Muscle of leg (tissue), 11 donors: Measurements from ENCODE around the gene SORL1. TPM values are rescaled to one million over a fixed set of nuclear protein-coding genes. Genes with fewer than 3 reads are reported as not detected.
"Not testable (repeated sequence)": the region's sequence is repeated elsewhere in the genome, so short reads cannot be mapped to it uniquely, and the experiment has no call there.

Experiments
- DNase-seq: peaks from one replicate; pipeline ENCODE4 v3.0.0; 2013
- H3K27ac ChIP-seq: one replicate; pipeline ENCODE4 v1.5.1; 2013; ENCODE audit warnings: mild to moderate bottlenecking, low read length, control low read depth
- H3K27me3 ChIP-seq: one replicate; pipeline ENCODE4 v1.6.1; 2013; ENCODE audit warnings: low read length; ENCODE audit not compliant: control insufficient read depth, insufficient read depth
- H3K36me3 ChIP-seq: one replicate; pipeline ENCODE4 v1.6.1; 2013; ENCODE audit warnings: low read length; ENCODE audit not compliant: control insufficient read depth, insufficient read depth
- H3K4me1 ChIP-seq: one replicate; pipeline ENCODE4 v1.6.1; 2013; ENCODE audit warnings: low read length; ENCODE audit not compliant: control insufficient read depth, insufficient read depth
- H3K4me3 ChIP-seq: one replicate; pipeline ENCODE4 v1.5.1; 2013; ENCODE audit warnings: low read length, control low read depth
- H3K9me3 ChIP-seq: replicated peaks from 2 replicates; pipeline ENCODE4 v1.6.1; 2013; ENCODE audit warnings: low read depth, low read length; ENCODE audit not compliant: control insufficient read depth
- WGBS: methylation state at CpG from one replicate; pipeline ENCODE4 v1.1.5; 2013; ENCODE audit warnings: missing lambda C conversion rate; ENCODE audit not compliant: insufficient coverage; 5-methylcytosine and 5-hydroxymethylcytosine counted together
- polyA plus RNA-seq, 8 donors: library from polyadenylated mRNA; unstranded; fragments of 120-200 nt; gene quantifications; one replicate each; pipeline versions ENCODE4 v1.2.1 to v1.2.3, GENCODE V29; 2013; ENCODE audit warnings: inconsistent platforms in 1 of 8, low replicate concordance in 1 of 8; ENCODE audit not compliant: insufficient read length in 8 of 8, insufficient read depth in 1 of 8
- total RNA-seq: library from RNA; stranded (reverse); fragments of 120-200 nt; gene quantifications from one replicate; pipeline ENCODE4 v1.2.4, GENCODE V29; 2013

SORL1 gene
- total and polyA plus RNA-seq, 9 donors, result 1.0 to 3.1 (median 1.9) TPM

GRCh38 chr11:121634273-121634672, 182.2 kb downstream of the SORL1 start:
- no peaks in the 10 kb centered on the region for H3K4me1 ChIP-seq
- no peak for DNase-seq
- no peaks in the 10 kb centered on the region for H3K9me3 ChIP-seq
- H3K36me3 ChIP-seq, result no peaks in the 10 kb centered on the region
- H3K27me3 ChIP-seq, result no peaks in the 10 kb centered on the region
- H3K27ac ChIP-seq, result no peak overlapping the region
- WGBS, result 86% methylated on average over 3 of the region's 5 CpGs
- no peak overlapping the region for H3K4me3 ChIP-seq

GRCh38 chr11:121634889-121635288, 182.8 kb downstream of the SORL1 start:
- H3K27me3 ChIP-seq, result no peaks in the 10 kb centered on the region
- no peak overlapping the region for H3K27ac ChIP-seq
- no peaks in the 10 kb centered on the region for H3K9me3 ChIP-seq
- DNase-seq, result peak; percentile 54
- no peak overlapping the region for H3K4me3 ChIP-seq
- H3K4me1 ChIP-seq, result no peaks in the 10 kb centered on the region
- 66% methylated on average over 3 of the region's 7 CpGs for WGBS
- H3K36me3 ChIP-seq, result no peaks in the 10 kb centered on the region

- H3K4me3 ChIP-seq, result no peak overlapping the region
- WGBS, result no CpG with 5 or more reads among the region's 2 CpGs
- H3K9me3 ChIP-seq, result no peaks in the 10 kb centered on the region
- no peak for DNase-seq
- no peak overlapping the region for H3K27ac ChIP-seq
- no peaks in the 10 kb centered on the region for H3K4me1 ChIP-seq
- no peaks in the 10 kb centered on the region for H3K36me3 ChIP-seq
- no peaks in the 10 kb centered on the region for H3K27me3 ChIP-seq
These were observed 184.1 kb downstream of the SORL1 start for GRCh38 chr11:121636081-121636799.

GRCh38 chr11:121636800-121637176, 184.7 kb downstream of the SORL1 start:
- no peak for DNase-seq
- Histone ChIP-seq H3K4me3 (no peak overlapping the region), H3K36me3 (no peaks in the 10 kb centered on the region), H3K27ac (no peak overlapping the region), H3K4me1 (no peaks in the 10 kb centered on the region), H3K27me3 (no peaks in the 10 kb centered on the region), H3K9me3 (no peaks in the 10 kb centered on the region)
- 100% methylated on average over 1 of the region's 5 CpGs for WGBS

GRCh38 chr11:121637587-121637986, 185.5 kb downstream of the SORL1 start:
- H3K4me3 ChIP-seq, H3K9me3 ChIP-seq, H3K4me1 ChIP-seq, H3K27ac ChIP-seq, DNase-seq, H3K27me3 ChIP-seq, H3K36me3 ChIP-seq: not testable (repeated sequence)
- 95% methylated on average over 4 of the region's 8 CpGs for WGBS

GRCh38 chr11:121643479-121644186, 191.5 kb downstream of the SORL1 start:
- H3K27me3 ChIP-seq, result no peaks in the 10 kb centered on the region
- no peak for DNase-seq
- WGBS, result 67% methylated on average over 5 of the region's 9 CpGs
- H3K36me3 ChIP-seq, result no peaks in the 10 kb centered on the region
- H3K4me1 ChIP-seq, result no peaks in the 10 kb centered on the region
- no peak overlapping the region for H3K4me3 ChIP-seq
- H3K27ac ChIP-seq, result no peak overlapping the region
- H3K9me3 ChIP-seq, result no peaks in the 10 kb centered on the region

DNA sequence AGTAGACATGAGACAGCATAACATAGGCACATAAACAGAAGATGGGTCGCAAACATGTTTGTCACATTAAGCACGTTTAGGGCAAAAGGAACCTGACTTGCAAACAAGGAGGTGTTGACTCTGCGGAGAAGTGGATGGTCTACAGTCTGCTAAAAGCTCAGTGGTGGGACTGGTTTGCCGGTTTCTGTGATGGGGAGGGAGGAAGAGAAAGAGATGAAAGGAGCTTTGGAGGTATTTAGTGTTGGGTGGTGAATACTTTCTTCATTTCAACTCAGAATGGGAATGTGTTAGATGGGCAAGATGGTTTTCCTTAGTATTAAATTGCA, 192.0 kb downstream of the SORL1 start:
- Histone ChIP-seq H3K27me3 (no peaks in the 10 kb centered on the region), H3K9me3 (no peaks in the 10 kb centered on the region), H3K4me1 (no peaks in the 10 kb centered on the region), H3K27ac (no peak overlapping the region), H3K36me3 (no peaks in the 10 kb centered on the region), H3K4me3 (no peak overlapping the region)
- DNase-seq, result no peak
- WGBS, result 80% methylated on average over 4 of the region's 4 CpGs

DNA sequence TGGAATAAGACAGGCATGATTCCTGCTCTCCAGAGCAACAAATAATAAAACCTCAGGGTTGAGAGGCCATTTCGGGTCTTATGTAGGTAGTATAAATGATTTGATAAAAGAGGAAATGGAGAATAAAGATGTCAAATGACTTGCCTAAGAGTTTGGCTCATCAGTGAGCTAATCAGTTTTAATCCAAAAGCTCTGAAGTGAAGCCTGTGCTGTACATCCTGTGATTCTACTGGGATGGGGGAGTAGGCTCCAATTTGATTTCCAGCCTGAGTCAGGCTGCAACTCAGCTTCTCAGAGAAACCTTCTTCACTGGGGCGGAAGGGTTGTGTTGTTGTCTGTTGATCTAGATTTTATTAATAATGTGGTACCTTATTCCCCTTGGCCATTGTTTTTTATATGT, 192.9 kb downstream of the SORL1 start:
- DNase-seq, result no peak
- WGBS, result 30% methylated on average over 1 of the region's 2 CpGs
- Histone ChIP-seq H3K36me3 (no peaks in the 10 kb centered on the region), H3K27me3 (no peaks in the 10 kb centered on the region), H3K27ac (no peak overlapping the region), H3K4me3 (no peak overlapping the region), H3K4me1 (no peaks in the 10 kb centered on the region), H3K9me3 (no peaks in the 10 kb centered on the region)

DNA sequence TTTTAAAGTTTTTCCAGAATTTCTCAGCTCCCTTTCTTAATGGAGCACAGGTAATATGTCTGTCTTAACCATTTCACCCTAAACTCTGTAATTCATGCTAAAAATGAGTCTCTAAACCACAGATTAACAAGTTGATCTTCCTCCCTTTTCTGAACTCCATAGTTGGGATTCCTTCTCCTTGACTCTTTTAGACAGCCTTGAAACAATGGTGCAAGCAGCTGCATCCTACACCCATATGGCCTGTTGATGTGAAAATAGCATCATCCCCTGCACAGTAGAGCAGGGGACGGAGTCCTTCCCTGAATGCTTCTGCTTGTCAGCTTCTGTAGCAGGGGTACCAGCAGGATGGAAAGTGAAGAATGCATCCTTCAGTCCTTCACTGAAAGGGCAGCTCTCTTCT, 193.5 kb downstream of the SORL1 start:
- H3K4me3 ChIP-seq, result no peak overlapping the region
- no peaks in the 10 kb centered on the region for H3K36me3 ChIP-seq
- H3K9me3 ChIP-seq, result no peaks in the 10 kb centered on the region
- no peak overlapping the region for H3K27ac ChIP-seq
- no peak for DNase-seq
- WGBS, result 80% methylated on average over 1 of the region's 1 CpG
- H3K27me3 ChIP-seq, result no peaks in the 10 kb centered on the region
- no peaks in the 10 kb centered on the region for H3K4me1 ChIP-seq

- no CpG with 5 or more reads among the region's 4 CpGs for WGBS
- H3K4me1 ChIP-seq, result peaks cover 2% of the 10 kb centered on the region
- H3K9me3 ChIP-seq, result no peaks in the 10 kb centered on the region
- no peak for DNase-seq
- no peaks in the 10 kb centered on the region for H3K36me3 ChIP-seq
- H3K27me3 ChIP-seq, result no peaks in the 10 kb centered on the region
- no peak overlapping the region for H3K4me3 ChIP-seq
- no peak overlapping the region for H3K27ac ChIP-seq
These were observed 196.2 kb downstream of the SORL1 start for GRCh38 chr11:121648306-121648705.
